GM19438 (cell line): ENCODE results near the gene FAM222A.
"Not testable (repeated sequence)": the region's sequence is repeated elsewhere in the genome, so short reads cannot be mapped to it uniquely, and the experiment has no call there.

Experiments used
- ATAC-seq: cut with Tn5 transposase; IDR thresholded peaks from one replicate; pipeline ENCODE4 v1.9.1; 2021; ENCODE audit warnings: low read depth; ENCODE audit not compliant: unreplicated experiment

Gene FAM222A

DNA sequence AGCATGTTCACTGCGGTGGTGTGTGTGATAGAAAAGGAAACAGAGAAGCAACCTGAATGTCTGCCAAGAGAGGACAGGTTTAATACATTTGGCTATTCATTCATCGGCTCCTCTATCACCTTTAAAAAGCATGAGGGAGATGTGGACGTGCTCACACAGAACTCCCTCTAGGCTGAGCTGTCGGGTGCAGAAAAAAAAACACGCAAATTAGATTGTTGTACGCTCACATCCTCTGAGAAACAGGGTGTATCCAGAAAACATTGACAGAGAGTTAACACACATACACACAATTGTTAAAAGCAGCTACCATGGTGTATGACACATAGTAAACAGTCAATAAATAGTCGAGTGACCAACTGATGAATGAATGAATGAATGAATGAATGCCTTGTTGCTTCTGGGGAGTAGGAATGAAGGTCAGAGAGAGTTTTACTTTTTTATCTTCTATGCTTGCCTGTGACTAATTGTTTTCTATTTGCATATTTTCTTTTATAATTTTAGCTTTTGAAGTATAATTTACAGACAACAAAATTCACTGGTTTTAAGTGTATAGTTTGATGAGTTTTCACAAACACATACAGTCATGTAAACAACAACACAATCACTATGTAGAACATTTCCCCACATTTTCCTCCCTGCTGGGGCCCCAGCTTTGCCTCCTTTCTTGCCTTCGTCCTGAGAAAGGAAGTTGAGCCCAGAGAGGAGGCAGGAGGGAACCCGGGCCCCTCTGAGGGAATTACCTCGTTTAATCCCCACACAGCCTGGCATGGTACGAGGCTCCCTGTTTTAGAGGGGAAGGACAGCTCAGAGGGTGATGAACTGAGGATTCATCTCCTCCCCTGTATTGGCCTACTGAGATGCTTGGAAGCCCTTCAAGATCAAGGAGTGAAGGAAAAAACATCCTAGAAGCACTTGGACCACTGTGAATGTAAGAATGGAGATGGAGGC is 19.7 kb upstream of the FAM222A start:
- ATAC-seq, result no peak

DNA sequence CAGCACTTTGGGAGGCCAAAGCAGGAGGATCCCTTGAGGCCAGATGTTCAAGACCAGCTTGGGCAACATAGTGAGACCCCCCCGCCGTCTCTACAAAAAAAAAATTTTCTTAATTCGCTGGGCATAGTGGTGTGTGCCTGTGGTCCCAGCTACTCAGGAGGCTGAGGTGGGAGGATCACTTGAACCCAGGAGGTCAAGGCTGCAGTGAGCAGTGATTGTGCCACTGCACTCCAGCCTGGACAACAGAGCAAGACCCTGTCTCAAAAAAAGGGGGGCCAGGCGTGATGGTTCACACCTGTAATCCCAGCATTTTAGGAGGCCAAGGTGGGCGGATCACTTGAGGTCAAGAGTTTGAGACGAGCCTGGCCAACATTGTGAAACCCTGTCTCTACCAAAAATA is 19.0 kb upstream of the FAM222A start:
- ATAC-seq, result not testable (repeated sequence)

DNA sequence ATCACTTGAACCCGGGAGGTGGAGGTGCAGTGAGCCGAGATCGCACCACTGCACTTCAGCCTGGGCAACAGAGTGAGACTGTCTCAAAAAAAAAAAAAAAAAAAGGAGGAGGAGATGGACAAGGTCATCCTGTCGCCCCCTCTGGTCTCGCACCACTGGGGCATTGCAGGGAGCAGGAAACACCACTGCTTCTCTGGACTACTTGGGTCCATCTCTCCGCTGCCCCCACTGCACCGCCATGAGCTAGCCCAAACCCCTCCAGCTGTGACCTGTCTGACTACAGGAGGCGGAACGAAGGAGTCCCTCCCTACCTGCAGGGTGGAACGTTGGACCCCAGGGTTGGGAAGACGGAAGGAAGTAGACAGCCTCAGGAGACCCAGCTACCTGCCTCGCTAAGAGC is 18.2 kb upstream of the FAM222A start:
- ATAC-seq, result no peak

DNA sequence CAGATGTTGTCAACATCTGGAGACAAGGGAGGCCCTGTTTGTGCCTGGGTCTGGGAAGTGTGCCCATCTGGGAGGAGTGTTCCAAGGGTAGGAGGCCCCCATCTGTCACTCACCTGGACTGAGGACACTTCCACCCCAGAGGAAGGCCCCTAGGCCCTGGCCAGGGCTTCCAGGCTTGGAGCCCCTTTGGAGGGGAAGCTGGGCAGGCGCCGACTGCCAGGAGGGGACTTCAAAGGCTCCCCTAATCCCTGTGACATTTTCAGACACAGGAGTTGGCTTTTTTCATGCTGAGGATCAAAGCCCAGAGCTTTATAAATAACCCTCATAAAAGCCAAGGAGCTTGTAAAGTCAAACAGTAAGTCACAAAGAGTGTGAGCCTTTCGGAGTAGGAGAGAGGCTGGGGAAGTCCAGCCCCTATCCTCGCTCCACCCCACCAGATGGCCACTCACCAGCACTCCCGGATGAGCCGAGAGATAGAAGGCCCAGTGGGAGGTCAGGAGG is 17.6 kb upstream of the FAM222A start:
- ATAC-seq, result no peak

DNA sequence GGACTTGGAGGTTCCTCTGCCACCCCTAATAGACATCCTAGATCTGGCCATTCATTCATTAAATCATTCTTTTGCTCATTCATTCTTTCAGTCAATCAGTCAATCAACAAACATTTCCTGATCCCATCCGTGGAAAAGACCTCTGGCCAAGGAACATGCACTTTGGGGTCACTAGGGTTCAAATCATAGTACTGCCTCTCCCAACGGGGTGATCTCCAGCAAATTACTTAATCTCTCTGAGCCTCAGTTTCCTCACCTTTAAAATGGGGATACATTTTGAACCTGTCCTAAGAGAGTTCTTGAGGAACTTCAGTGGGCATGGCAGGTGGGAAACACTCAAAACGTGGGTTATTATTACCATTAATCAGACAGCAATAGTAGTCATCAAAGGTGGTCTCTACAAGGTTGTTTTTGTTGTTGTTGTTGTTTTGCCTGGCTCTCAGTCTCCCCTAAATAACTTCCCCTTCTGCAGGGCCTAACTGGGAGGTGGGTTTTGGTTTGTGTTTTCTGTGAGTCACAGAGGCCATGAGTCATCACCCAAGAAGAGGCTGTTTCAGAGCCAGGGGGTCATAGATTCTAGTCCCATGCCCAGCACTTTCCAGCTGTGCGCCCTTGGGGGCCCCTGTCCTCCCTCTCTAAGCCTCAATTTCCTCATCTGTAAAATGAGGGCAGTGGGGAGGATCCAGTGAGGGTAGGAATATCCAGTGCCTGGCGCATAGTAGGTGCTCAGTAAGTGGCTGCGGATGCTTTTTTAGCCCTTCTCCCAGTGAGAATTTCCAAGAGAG is 16.9 kb upstream of the FAM222A start:
- ATAC-seq, result no peak

DNA sequence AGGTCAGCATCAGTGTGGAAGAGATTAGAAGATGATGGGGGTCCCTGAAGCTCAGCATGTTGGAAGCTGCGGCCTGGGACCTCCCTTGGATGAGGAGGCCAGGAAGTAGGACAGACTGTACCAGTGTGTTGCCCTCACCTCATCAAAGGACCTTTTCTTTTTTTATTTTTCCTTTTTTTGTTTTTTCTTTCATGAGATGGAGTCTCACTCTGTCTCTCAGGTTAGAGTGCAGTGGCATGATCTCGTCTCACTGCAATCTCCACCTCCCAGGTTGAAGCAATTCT is 16.4 kb upstream of the FAM222A start:
- no peak for ATAC-seq

DNA sequence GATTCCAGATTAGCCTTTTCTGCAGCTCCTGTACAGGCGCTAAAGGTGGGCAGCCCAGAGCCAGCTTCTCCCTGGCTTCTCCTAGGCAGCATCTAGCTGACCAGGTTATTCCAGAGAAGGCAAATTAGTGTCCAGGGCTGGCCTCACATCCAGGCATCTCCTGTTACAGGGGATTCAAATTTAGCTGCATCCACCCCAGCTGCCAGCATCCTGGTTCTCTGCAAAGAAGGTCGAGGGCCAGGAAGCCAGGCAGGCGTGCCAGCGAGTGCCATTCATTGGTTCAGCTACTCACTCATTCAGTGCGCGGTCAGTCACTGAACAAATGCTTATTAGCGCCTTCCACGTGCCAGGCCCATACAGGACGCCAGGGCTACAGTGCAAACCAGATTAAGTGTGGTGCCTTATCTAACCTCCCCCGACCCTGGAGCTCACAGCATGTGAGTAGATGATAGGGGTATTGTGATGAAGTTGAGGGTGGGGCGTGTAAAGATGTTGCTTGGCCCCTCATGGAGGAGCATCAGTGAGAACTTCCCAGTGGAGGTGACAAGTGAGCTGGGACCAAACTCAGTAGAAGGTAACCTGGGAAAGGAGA is 15.7 kb upstream of the FAM222A start:
- no peak for ATAC-seq

DNA sequence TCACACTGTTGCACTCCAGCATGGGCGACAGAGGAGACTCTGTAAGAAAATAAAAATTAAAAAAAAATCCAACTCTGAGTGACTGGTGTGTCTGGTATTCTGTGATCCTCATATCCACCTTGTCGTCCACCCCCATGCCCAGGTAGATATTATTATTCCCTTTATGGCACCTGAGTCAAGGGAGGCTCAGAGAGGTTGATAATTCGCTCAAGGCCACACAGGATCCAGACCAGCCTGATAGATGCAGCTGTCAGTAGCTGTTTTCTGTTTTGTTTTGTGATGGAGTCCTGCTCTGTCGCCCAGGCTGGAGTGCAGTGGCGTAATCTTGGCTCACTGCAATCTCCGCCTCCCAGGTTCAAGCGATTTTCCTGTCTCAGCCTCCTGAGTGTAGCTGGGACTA is 14.8 kb upstream of the FAM222A start:
- ATAC-seq, result no peak

DNA sequence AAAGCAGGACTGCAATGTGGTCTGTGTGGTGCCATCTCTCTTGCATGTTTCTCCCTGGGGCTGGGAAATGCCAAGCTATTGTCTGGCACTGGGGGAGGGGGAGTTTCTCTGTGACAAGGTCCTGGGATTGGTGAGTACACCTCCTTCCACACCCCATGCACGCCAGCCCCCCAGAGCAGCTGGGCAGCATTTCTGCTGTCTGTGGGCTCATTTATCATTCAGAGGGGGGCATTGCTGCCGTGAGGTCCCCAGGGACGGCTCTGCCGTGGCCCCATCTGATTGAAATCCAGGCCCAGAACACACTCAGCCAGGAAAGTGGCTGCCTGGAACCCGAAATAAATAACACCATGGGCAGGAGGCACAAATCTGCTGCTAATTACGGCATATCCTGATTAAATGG is 12.6 kb upstream of the FAM222A start:
- ATAC-seq, result no peak

DNA sequence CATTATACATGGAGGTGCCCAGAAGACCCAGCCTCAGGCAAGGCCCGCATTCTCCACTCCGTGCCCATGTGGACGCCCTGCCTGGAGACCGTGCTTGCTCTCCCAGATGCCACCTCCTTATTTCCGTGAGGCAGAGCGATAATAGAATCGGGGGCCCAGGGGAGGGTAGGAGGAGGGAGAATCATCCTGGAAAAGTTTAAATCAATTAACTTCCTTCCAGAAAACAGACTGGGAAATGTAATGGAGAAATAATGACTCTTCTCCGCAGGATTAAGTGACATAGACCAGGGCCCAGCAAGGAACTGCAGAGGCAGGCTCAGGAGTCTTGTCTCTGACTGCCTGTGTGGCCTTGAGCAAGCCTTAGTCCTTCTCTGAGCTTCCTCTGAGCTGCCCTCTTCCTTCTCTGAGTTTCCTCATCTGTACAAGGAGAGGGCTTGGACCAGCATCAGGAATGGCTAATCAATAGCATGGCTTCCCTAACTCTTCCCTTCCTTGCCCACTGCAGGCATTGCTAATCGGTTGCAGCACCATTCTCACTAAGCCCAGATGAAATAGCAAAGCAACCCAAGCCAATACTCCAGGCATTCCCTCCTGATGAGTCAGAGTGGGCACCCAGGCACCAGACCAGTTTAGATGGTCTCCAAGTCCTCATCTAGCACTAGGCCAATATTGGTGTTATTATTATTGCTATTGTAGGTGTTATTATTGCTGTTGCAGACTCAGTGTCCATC is 11.3 kb upstream of the FAM222A start:
- ATAC-seq, result no peak

DNA sequence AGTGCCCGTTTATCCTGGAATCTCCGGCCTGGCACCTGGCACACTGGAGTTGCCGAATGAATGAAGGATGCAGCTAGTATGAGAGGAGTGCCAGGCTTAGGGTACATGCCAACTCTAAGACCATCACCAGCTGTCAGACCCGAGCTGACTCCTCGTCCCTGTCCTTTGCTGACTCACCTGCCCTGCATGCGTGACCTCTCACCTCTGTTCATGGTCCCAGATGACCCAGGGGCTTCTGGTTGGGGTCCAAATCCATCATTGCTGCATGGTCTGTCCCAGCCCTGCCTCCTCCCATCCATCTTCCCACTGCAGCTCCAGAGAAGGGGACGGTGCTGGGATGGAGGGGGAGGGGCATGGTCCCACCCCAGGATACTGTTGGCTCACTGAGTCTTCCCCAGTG is 9.9 kb upstream of the FAM222A start:
- no peak for ATAC-seq

DNA sequence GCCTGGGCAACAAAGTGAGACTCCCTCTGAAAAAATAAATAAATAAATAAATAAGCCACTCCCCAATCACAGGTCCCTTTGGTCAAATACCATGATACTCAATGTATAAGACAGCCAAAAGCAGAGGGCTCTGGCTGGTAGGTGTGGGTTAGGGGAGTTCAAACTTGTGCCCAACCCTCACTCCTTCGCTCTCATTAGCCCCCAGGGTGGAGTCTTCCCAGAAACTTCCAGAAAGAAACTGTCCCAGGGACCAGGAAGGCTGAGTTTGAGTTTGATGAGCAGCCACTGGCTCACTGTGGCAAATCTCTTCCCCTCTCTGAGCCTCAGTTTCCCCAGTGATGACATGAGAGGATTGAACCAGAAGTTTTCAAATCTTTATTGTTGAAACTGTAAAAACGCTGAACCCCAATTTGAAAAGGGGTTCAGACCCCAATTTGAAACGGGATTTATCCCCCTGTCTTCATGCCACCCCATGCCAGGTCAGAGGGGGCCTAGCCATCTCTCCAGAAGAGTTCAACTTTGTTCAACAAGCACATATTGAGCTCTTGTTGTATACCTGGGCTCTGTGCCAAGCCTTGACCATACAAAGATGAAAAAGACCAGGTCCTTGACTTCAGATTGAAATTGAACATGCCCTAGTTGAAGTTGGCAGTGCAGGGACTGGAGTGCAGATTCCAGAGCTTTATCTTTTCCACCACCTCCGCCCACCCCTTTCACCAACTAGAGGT is 9.1 kb upstream of the FAM222A start:
- ATAC-seq, result no peak

DNA sequence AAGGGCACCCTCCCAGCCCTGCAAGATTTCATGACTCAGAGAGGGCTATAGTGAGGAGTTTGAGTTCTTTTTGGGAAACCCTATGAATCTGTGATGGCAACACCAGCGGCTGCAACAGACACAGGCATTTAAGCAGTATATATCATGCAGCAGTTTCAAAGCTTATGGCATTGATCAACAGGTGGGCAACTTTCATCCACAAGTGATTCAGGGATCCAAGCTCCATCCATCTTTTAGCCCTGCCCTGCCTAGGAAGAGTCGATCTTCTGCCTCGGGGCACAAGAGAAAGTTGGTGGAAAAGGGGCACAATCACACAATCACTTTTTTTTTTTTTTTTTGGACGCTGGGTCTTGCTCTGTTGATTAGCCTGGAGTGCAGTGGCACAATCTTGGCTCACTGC is 8.3 kb upstream of the FAM222A start:
- ATAC-seq, result no peak

DNA sequence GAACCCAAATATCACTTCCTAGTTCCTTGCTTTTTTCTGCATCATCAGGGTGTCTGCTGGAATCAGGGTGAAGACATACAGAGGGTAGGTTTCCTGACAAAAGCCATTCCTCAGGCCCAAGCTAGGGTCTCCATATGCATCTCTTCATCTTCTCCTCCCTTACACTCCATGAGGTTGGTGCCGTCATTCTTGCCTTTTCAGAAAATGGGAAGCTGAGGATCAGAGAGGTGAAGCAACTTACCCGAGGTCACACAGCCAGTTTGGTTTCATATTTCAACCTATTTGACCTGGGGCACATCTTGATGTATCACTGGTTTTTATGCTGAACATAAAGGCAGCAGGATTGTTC is 7.3 kb upstream of the FAM222A start:
- ATAC-seq, result no peak

DNA sequence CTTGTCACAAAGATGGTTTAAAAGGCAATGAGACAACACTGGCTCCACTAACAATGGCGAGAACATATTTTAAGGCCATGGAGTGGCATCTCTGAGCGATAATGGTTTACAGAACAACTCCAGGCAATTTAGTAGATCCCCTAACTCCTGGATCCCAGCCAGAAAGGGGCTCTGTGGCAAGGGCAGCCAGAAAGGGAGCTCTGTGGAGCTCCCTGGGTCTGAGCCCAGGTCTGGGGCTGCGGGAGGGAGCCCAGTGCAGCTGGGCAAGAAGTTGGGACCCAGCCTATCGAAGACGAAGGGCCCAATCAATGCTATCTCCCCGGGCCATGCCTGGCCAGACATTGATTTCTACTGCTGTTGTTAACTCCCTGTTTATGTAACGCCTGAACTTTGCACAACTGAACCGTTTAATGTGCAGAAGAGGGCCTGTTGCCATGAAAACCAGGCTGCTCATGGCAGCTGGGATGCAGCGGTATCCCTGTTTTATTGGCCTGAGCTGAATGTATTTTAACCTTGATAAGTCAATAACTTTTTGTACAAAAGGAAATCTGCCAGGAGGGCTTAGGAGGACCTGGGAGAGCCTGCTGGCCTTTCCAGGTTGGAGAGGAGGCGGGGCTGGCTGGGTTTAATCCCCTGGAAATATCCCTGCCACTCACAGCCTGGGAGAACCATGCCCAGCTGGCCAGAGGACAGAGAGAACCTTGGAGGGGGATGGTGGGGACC is 6.7 kb upstream of the FAM222A start:
- ATAC-seq, result no peak

DNA sequence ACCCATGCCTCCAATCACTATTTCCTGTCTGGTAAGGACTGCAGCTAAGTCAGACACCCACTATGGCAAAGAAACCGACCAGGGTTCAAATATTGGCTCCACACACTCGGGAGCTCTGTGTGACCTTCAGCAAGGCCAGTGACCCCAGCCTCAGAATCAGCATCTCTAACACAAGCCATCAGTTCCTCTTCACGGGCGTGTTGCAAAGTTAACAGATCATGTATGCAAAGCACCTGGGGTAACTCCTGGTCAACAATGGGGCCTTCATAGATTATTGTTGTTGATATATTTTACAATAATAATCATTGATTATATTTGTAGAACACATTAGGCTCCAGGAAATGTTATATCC is 6.2 kb upstream of the FAM222A start:
- no peak for ATAC-seq

DNA sequence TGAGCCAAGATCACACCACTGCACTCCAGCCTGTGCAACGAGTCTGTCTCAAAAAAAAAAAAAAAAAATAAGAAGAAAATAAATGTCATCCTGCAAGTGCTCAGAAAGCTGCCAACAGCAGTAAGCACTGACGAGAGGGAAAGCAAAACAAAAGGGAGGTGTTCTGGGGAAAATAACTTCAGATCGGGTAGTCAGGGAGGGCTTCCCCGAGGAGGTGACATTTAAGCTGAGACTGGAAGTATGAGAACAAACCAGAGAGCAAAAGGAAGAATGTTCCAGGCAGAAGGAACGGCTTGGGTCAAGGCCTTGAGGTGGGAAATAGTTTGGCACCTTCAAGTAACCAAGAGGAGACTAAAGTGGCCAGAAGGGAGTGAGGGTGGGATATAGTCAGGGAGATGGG is 4.7 kb upstream of the FAM222A start:
- ATAC-seq, result no peak

DNA sequence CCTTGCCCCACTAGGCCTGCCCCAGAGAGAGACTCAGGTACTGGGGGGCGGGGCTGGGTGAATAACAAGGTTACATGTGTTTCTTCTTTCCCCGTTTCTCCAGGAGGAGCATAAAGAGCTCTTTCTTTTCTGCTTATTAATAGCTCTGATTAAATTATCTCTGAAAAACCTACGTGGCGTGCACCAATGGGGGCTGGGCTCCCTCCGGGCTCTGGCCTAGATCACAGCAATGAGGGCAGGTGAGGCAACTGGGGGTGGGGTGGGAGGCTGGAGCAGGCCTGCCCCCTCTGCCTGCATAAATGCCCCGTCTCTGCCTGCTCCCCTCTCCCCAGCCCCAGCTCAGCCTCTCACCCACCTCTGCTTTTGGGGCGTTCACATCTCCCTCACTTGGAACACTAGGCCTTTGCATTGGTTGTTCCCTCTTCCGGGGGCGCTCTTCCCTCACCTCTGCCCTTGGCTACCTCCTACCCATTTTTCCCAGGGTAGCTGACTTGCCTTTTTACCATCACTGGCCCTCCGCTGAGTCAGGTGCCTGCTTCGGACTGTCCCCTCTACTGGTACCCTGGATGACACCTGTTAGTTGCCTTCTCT is 4.1 kb upstream of the FAM222A start:
- ATAC-seq, result no peak

DNA sequence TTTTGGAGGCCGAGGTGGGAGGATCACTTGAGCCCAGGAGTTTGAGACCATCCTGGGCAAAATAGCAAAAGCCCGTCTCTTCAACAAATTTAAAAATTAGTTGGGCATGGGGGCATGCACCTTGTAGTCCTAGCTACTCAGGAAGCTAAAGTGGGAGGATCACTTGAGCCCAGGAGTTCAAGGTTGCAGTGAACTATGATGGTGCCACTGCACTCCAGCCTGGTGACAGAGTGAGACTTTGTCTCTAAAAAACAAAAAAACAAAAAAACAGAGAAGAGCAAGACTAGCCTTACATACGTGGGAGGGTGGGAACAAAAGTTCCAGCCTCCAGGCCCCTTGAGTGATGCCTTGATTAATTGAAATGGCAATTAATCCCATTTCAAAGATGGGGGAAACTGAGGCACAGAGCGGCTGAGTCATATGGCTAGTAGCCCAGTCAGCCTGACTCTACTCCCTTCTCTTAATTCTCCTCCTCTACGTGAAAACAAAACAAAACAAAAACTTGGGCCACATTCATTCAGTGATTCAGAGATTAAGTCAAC is 3.3 kb upstream of the FAM222A start:
- no peak for ATAC-seq
